Endothelial cell of umbilical vein (primary cell): ENCODE measurements around the gene KCNN1. TPM values are rescaled to one million over a fixed set of nuclear protein-coding genes. Genes with fewer than 3 reads are reported as not detected.

ENCODE experiments used
- BruUV-seq: library from RNA; stranded (reverse); fragments of 400-500 nt; replicated peaks from 2 replicates; lab custom pipeline; 2021; lab: Mats Ljungman, UMichigan
- CTCF ChIA-PET: fragments of 300-600, 350-600 bp; sonication (Branson Sonifier 250); formaldehyde crosslinking; loops from one replicate; lab custom pipeline; 2021; ENCODE audit warnings: antibody characterized with exemption, inconsistent platforms; lab: Charles Lee
- POLR2A ChIA-PET: fragments of 300-600, 350-600 bp; sonication (Branson Sonifier 250); formaldehyde crosslinking; loops from one replicate; lab custom pipeline; 2021; ENCODE audit warnings: antibody characterized with exemption, inconsistent platforms; lab: Charles Lee
- DNase-seq: peaks from one replicate; pipeline ENCODE4 v3.0.0-alpha.2; 2011; ENCODE audit warnings: low read depth, low spot score
- FAIRE-seq: peaks from 2 replicates; lab custom pipeline; 2011; peaks lifted over from hg19 to GRCh38; lab: Jason Lieb, UNC
- H2AFZ ChIP-seq: 2 replicates; pipeline ENCODE4 v1.6.0; 2012; ENCODE audit warnings: low read depth, low read length, control low read depth, inconsistent platforms
- H3K27ac ChIP-seq: 2 replicates; pipeline ENCODE4 v1.5.1; 2011; ENCODE audit warnings: low read depth, mild to moderate bottlenecking, control low read depth, low read length, moderate library complexity; ENCODE audit not compliant: insufficient read depth
- H3K27me3 ChIP-seq, 2 experiments: 2 replicates each; pipeline versions ENCODE4 v1.6.0 to v1.6.1; 2011; ENCODE audit warnings: low read length in 2 of 2, mixed read lengths in 1 of 2; ENCODE audit not compliant: control insufficient read depth in 2 of 2, insufficient read depth in 2 of 2
- H3K36me3 ChIP-seq, 2 experiments: 2 replicates in 1 of 2; 3 replicates in 1 of 2; pipeline ENCODE4 v1.5.1; 2011; ENCODE audit warnings: low read length in 2 of 2, mild to moderate bottlenecking in 1 of 2, moderate library complexity in 1 of 2; ENCODE audit not compliant: control insufficient read depth in 2 of 2, insufficient read depth in 2 of 2; ENCODE audit errors: extremely low read depth in 1 of 2
- H3K4me1 ChIP-seq: 3 replicates; pipeline ENCODE4 v1.5.1; 2011; ENCODE audit warnings: mild to moderate bottlenecking, low read length; ENCODE audit not compliant: control insufficient read depth, insufficient read depth; ENCODE audit errors: extremely low read depth
- H3K4me2 ChIP-seq: 2 replicates; pipeline ENCODE4 v1.6.1; 2011; ENCODE audit warnings: low read length, control low read depth, mixed read lengths; ENCODE audit not compliant: insufficient read depth
- H3K4me3 ChIP-seq, 3 experiments: fragments of 200-600 bp in 1 of 3; sonication (generic), shearing (Covaris generic) in 1 of 3; replicated peaks in 1 of 3; 2 replicates each; pipeline ENCODE4 v1.5.1; 2011 to 2016; ENCODE audit warnings: control low read depth in 3 of 3, low read length in 3 of 3, mild to moderate bottlenecking in 2 of 3, inconsistent platforms in 1 of 3, low read depth in 1 of 3, moderate library complexity in 1 of 3; ENCODE audit not compliant: insufficient read depth in 1 of 3
- H3K79me2 ChIP-seq: 2 replicates; pipeline ENCODE4 v1.6.0; 2012; ENCODE audit warnings: low read length, inconsistent platforms; ENCODE audit not compliant: control insufficient read depth, insufficient read depth
- H3K9ac ChIP-seq: replicated peaks from 2 replicates; pipeline ENCODE3; 2011; ENCODE audit warnings: low read length, control low read depth; ENCODE audit not compliant: insufficient read depth; ENCODE audit errors: extremely low read depth
- H3K9me1 ChIP-seq: replicated peaks from 3 replicates; pipeline ENCODE4 v1.6.0; 2011; ENCODE audit warnings: mild to moderate bottlenecking, low read length; ENCODE audit not compliant: control insufficient read depth, insufficient read depth; ENCODE audit errors: extremely low read depth
- H3K9me3 ChIP-seq: replicated peaks from 2 replicates; pipeline ENCODE4 v1.5.1; 2012; ENCODE audit warnings: low read length, inconsistent platforms; ENCODE audit not compliant: control insufficient read depth, insufficient read depth
- H4K20me1 ChIP-seq: replicated peaks from 2 replicates; pipeline ENCODE3; 2011; ENCODE audit warnings: mild to moderate bottlenecking, low read length; ENCODE audit not compliant: control insufficient read depth, insufficient read depth; ENCODE audit errors: extremely low read depth
- EZH2 ChIP-seq: IDR thresholded peaks from 2 replicates; pipeline ENCODE4 v1.6.1; 2012; ENCODE audit warnings: borderline replicate concordance, low read depth, mild to moderate bottlenecking, moderate library complexity, low read length, inconsistent platforms; ENCODE audit not compliant: severe bottlenecking
- FOS ChIP-seq: IDR thresholded peaks from 2 replicates; pipeline ENCODE4 v1.6.1; 2011; ENCODE audit warnings: mild to moderate bottlenecking, low read length, moderate library complexity, borderline replicate concordance; ENCODE audit not compliant: insufficient read depth
- GATA2 ChIP-seq: IDR thresholded peaks from 2 replicates; pipeline ENCODE4 v1.7.0; 2011; ENCODE audit warnings: low read depth, mild to moderate bottlenecking, moderate library complexity, mixed read lengths, low read length; ENCODE audit not compliant: insufficient read length, insufficient read depth
- JUN ChIP-seq: IDR thresholded peaks from 2 replicates; pipeline ENCODE4 v1.6.1; 2011; ENCODE audit warnings: borderline replicate concordance, low read depth; ENCODE audit not compliant: insufficient read length, insufficient read depth
- MYC ChIP-seq: IDR thresholded peaks from one replicate; pipeline ENCODE4 v1.6.1; 2011; ENCODE audit warnings: mild to moderate bottlenecking, low read depth, low read length
- POLR2A ChIP-seq: IDR thresholded peaks from 2 replicates; pipeline ENCODE4 v1.6.1; 2012; ENCODE audit warnings: low read depth, mild to moderate bottlenecking, control low read depth, low read length
- POLR2AphosphoS5 ChIP-seq: IDR thresholded peaks from 2 replicates; pipeline ENCODE4 v1.6.1; 2012; ENCODE audit warnings: low read depth, mild to moderate bottlenecking, control low read depth, low read length, moderate library complexity; ENCODE audit not compliant: insufficient read depth
- dilution Hi-C: fragments of 300-500 bp; cut with MboI; formaldehyde crosslinking; loops from one replicate; pipeline ENCODE4 v1.15.0; 2019; ENCODE audit warnings: low sequenced_read_pairs; ENCODE audit not compliant: extremely low pct_ligation_motif_present
- intact Hi-C: fragments of 100-400 bp; cut with micrococcal nuclease; formaldehyde crosslinking; loops from one replicate; pipeline ENCODE4 v1.10.0; 2022
- polyA plus RNA-seq, 4 experiments: library from polyadenylated mRNA; depleted of rRNA in 3 of 4; stranded (reverse) in 3 of 4; unstranded in 1 of 4; fragments of >200 nt; gene quantifications; 2 replicates each; pipeline versions ENCODE4 v1.2.1 to v1.2.3, GENCODE V29; 2011 to 2012; ENCODE audit warnings: missing spikeins in 1 of 4
- total RNA-seq: library from RNA; stranded (reverse); gene quantifications from 2 replicates; pipeline ENCODE4 v1.2.3, GENCODE V29; 2021
- TF ChIP-seq, protein P1 (sequence below), 2 donors: IDR thresholded peaks; 1 replicate in 1 of 2; 2 replicates in 1 of 2; pipeline ENCODE4 v1.5.1; 2011; ENCODE audit warnings: low read length in 2 of 2, mild to moderate bottlenecking in 2 of 2, moderate library complexity in 2 of 2, control low read depth in 1 of 2, inconsistent platforms in 1 of 2, low read depth in 1 of 2; ENCODE audit not compliant: insufficient read depth in 1 of 2; ENCODE audit errors: extremely low read depth in 1 of 2
- TF ChIP-seq, protein P2 (sequence below): IDR thresholded peaks from 2 replicates; pipeline ENCODE4 v1.6.1; 2011; ENCODE audit not compliant: insufficient read depth, insufficient read length

Gene KCNN1
- total and polyA plus RNA-seq, 2 donors (not counting 3 experiments of a cell fraction or from before 2014, with no cell fraction given) = 0.18 to 0.80 TPM

DNA sequence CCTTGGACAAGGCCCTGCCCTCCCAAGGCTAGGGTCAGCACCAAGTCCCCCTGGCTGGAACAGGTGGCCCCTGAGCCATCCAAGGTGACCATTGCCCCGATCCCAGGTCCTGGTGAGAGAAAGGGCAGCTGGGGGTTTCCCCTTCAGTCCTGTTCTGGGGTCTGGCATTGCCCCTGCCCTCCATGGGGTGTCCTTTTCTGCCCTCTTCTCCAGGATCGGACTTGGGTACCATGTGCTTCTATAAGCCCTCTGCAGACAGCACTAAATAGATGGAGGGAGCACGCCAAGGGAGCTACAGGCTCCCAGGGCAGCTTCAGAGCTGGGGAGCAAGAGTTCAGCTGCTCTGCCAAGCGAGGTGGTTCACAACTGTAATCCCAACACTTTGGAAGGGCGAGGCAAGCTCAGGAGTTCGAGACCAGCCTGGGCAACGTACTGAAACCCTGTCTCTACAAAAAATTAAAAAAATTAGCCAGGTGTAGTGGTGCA is 13.5 kb upstream of the KCNN1 start:
- H3K36me3 ChIP-seq = no peaks in the 10 kb centered on the region
- no peak overlapping the region for H3K4me2 ChIP-seq
- dilution Hi-C loops (no loop called here), intact Hi-C loops (no loop called here)
- ChIA-PET POLR2A (no interaction called here), CTCF (interaction anchor here (0.5 to 1.4 kb wide), 4 partner anchors 12 to 83 kb away, joined by 3 to 4 read pairs (median 3); no protein-coding TSS in a partner anchor)
- no peaks in the 10 kb centered on the region for H4K20me1 ChIP-seq
- peaks cover 51 to 57% of the 10 kb centered on the region in 2 experiments for H3K27me3 ChIP-seq
- H3K9me3 ChIP-seq = no peaks in the 10 kb centered on the region
- H3K4me3 ChIP-seq = no peak overlapping the region
- no peak overlapping the region for H2AFZ ChIP-seq
- FAIRE-seq = no peak
- H3K9me1 ChIP-seq = no peaks in the 10 kb centered on the region
- peaks cover 4% of the 10 kb centered on the region for H3K4me1 ChIP-seq
- H3K79me2 ChIP-seq = no peaks in the 10 kb centered on the region
- BruUV-seq = no TSS peak
- no peak for DNase-seq
- no peak overlapping the region for H3K9ac ChIP-seq
- TF ChIP-seq, protein P1, sequence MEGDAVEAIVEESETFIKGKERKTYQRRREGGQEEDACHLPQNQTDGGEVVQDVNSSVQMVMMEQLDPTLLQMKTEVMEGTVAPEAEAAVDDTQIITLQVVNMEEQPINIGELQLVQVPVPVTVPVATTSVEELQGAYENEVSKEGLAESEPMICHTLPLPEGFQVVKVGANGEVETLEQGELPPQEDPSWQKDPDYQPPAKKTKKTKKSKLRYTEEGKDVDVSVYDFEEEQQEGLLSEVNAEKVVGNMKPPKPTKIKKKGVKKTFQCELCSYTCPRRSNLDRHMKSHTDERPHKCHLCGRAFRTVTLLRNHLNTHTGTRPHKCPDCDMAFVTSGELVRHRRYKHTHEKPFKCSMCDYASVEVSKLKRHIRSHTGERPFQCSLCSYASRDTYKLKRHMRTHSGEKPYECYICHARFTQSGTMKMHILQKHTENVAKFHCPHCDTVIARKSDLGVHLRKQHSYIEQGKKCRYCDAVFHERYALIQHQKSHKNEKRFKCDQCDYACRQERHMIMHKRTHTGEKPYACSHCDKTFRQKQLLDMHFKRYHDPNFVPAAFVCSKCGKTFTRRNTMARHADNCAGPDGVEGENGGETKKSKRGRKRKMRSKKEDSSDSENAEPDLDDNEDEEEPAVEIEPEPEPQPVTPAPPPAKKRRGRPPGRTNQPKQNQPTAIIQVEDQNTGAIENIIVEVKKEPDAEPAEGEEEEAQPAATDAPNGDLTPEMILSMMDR (IDR thresholded peaks at IDR 0.05; ENCODE audit: extremely low read depth in 1 of 2, insufficient read depth in 1 of 2, low read depth in 1 of 2, low read length in 2 of 2) = no peak
- no peak for TF ChIP-seq GATA2
- TF ChIP-seq MYC = no peak
- no peak for TF ChIP-seq FOS
- no peak for TF ChIP-seq EZH2
- TF ChIP-seq JUN = no peak
- TF ChIP-seq POLR2A = no peak
- TF ChIP-seq POLR2AphosphoS5 = no peak
- TF ChIP-seq, protein P2, sequence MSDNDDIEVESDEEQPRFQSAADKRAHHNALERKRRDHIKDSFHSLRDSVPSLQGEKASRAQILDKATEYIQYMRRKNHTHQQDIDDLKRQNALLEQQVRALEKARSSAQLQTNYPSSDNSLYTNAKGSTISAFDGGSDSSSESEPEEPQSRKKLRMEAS = no peak
- no peak overlapping the region for H3K27ac ChIP-seq
